Testis (tissue), 3 donors: Measurements from ENCODE around the gene GPR63. TPM values are rescaled to one million over a fixed set of nuclear protein-coding genes. Genes with fewer than 3 reads are reported as not detected.

Source experiments
- DNase-seq: peaks from one replicate; pipeline ENCODE4 v3.0.0-alpha.2; 2019
- H3K27ac ChIP-seq, 2 donors: fragments of 200-600 bp; sonication (generic); one replicate each; pipeline ENCODE4 v1.5.1; 2019
- H3K27me3 ChIP-seq: fragments of 200-600 bp; sonication (generic); one replicate; pipeline ENCODE4 v1.5.1; 2019
- H3K36me3 ChIP-seq: fragments of 200-600 bp; sonication (generic); one replicate; pipeline ENCODE4 v1.5.1; 2017; ENCODE audit warnings: low read depth; ENCODE audit errors: missing control alignments
- H3K4me1 ChIP-seq: fragments of 200-600 bp; sonication (generic); one replicate; pipeline ENCODE4 v1.5.1; 2019
- H3K4me3 ChIP-seq, 2 donors: fragments of 200-600 bp; sonication (generic); one replicate each; pipeline ENCODE4 v1.5.1; 2017 to 2019
- H3K9me3 ChIP-seq: fragments of 200-600 bp; sonication (generic); one replicate; pipeline ENCODE4 v1.5.1; 2017
- POLR2A ChIP-seq: fragments of 450-650 bp; IDR thresholded peaks from one replicate; pipeline ENCODE4 v1.6.1; 2017; ENCODE audit warnings: antibody characterized with exemption, mild to moderate bottlenecking, moderate library complexity
- WGBS, 2 donors: methylation state at CpG; one replicate each; pipeline ENCODE4 v1.1.5; 2018; 5-methylcytosine and 5-hydroxymethylcytosine counted together
- intact Hi-C: fragments of 100-400 bp; cut with DNase I; formaldehyde crosslinking; loops from one replicate; pipeline ENCODE4 v1.15.1; 2023; ENCODE audit warnings: low total_unique reads
- polyA plus RNA-seq: library from polyadenylated mRNA; stranded (reverse); fragments of 350-450 nt; fragmentation: Illumina TruSeq; extraction: RNeasy Lipid Tissue Mini Kit (QIAGEN cat#74804); gene quantifications from one replicate; pipeline ENCODE4 v1.2.3, GENCODE V29; 2014; ENCODE audit warnings: low read depth, low replicate concordance; ENCODE audit not compliant: insufficient read depth
- total RNA-seq, 2 donors: library from RNA; depleted of rRNA; stranded (reverse); fragments of >200 nt; gene quantifications; one replicate each; pipeline ENCODE4 v1.2.3, GENCODE V29; 2016
- TF ChIP-seq, protein P1 (sequence below), 3 experiments: fragments of 450-650 bp in 2 of 3; fragments of 200-600 bp in 1 of 3; sonication (generic) in 1 of 3; IDR thresholded peaks; one replicate each; pipeline ENCODE4 v1.5.1; 2016 to 2019; ENCODE audit warnings: antibody characterized with exemption in 3 of 3, mild to moderate bottlenecking in 2 of 3, moderate library complexity in 1 of 3

Gene GPR63
- total and polyA plus RNA-seq, 3 donors from 2014 or later = 4.3 to 6.3 (median 4.6) TPM

DNA sequence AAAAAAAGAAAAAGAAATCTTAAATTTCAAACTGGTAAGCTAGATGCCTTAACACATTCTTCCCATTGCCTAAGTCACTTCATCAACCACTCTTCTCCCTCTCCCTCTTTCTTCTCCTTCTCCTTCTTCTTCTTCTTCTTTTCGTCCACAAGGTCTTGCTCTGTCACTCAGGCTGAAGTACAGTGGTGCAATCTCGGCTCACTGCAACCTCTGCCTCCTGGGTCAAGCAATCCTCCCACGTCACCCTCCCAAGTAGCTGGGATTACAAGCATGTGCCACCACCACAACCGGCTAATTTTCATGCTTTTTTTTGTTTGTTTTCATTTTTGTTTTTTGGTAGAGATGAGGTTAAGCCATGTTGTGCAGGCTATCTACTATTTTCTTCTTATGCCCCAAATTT lies 60.2 kb downstream of the GPR63 start:
- H3K27ac ChIP-seq = no peak overlapping the region
- no peak for DNase-seq
- no peak for TF ChIP-seq POLR2A
- TF ChIP-seq, protein P1, sequence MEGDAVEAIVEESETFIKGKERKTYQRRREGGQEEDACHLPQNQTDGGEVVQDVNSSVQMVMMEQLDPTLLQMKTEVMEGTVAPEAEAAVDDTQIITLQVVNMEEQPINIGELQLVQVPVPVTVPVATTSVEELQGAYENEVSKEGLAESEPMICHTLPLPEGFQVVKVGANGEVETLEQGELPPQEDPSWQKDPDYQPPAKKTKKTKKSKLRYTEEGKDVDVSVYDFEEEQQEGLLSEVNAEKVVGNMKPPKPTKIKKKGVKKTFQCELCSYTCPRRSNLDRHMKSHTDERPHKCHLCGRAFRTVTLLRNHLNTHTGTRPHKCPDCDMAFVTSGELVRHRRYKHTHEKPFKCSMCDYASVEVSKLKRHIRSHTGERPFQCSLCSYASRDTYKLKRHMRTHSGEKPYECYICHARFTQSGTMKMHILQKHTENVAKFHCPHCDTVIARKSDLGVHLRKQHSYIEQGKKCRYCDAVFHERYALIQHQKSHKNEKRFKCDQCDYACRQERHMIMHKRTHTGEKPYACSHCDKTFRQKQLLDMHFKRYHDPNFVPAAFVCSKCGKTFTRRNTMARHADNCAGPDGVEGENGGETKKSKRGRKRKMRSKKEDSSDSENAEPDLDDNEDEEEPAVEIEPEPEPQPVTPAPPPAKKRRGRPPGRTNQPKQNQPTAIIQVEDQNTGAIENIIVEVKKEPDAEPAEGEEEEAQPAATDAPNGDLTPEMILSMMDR (IDR thresholded peaks at IDR 0.05) = no peak
- intact Hi-C loops = no loop called here
- H3K4me1 ChIP-seq = no peaks in the 10 kb centered on the region
- H3K9me3 ChIP-seq = no peaks in the 10 kb centered on the region
- no peaks in the 10 kb centered on the region for H3K27me3 ChIP-seq
- no peaks in the 10 kb centered on the region for H3K36me3 ChIP-seq
- 51 to 62% methylated on average over 4 of the region's 4 CpGs for WGBS, 2 donors
- no peak overlapping the region for H3K4me3 ChIP-seq

DNA sequence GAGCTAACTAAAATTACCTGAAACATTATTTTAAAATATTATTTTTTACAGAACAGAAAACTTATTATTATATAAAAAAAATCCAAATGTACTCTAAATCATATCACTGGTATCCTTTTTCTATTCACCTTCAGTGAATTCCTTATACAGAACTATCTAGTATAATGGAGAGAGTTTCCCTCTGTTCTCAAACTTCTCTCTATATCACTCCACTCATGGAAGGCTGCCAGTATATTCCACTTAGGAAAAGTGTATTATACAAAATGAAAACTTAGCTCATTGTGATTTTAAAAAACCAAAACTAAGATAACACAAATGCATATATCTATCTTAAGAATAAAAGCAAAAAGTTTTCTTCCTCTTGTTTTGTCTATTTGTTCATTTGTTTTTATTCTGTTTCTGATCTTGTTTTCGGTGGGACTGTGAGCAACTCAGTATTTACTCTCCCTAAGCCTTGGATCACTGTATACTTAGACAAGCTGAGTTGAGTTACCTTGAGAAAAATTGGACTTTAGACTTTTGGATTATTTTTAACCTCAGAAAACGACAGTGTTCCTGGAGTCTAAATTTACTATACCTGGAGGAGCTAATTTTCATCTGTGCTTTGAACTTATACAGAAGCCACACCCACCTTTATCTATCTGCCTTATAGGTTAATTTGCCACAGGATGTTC lies 61.4 kb downstream of the GPR63 start:
- no peak overlapping the region for H3K4me3 ChIP-seq
- H3K36me3 ChIP-seq = no peaks in the 10 kb centered on the region
- no peaks in the 10 kb centered on the region for H3K4me1 ChIP-seq
- H3K9me3 ChIP-seq = no peaks in the 10 kb centered on the region
- no peak for TF ChIP-seq POLR2A
- TF ChIP-seq, protein P1 (IDR thresholded peaks at IDR 0.05) = no peak
- intact Hi-C loops = no loop called here
- H3K27ac ChIP-seq = no peak overlapping the region
- DNase-seq = no peak
- H3K27me3 ChIP-seq = no peaks in the 10 kb centered on the region
- 65 to 68% methylated on average over 2 of the region's 2 CpGs for WGBS, 2 donors

DNA sequence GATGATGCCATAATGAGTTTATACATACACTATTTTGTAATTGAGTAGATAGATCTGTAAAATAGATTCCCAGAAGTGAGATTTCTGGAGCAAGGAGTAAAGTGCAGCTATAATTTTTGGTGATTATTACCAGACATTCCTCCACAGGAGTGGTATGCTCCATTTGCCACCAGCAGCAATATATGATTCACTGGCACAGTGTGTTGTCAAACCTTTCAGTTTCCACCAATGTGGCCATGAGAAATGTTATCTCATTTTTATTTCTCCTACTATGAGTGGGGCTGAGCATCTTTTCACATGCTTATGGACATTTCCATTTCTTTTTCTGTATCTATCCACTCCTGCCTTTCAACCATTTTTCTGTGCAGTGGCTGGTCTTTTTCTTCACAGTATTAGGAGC lies 70.5 kb downstream of the GPR63 start:
- TF ChIP-seq, protein P1 (IDR thresholded peaks at IDR 0.05) = no peak
- TF ChIP-seq POLR2A = no peak
- intact Hi-C loops = no loop called here
- no peak for DNase-seq
- no peaks in the 10 kb centered on the region for H3K36me3 ChIP-seq
- H3K4me3 ChIP-seq = no peak overlapping the region
- H3K4me1 ChIP-seq = no peaks in the 10 kb centered on the region
- H3K9me3 ChIP-seq = no peaks in the 10 kb centered on the region
- H3K27ac ChIP-seq = no peak overlapping the region
- H3K27me3 ChIP-seq = no peaks in the 10 kb centered on the region

GRCh38 chr6:96762599-96762998 lies 74.7 kb downstream of the GPR63 start:
- H3K4me3 ChIP-seq = no peak overlapping the region
- H3K27ac ChIP-seq = no peak overlapping the region
- no peaks in the 10 kb centered on the region for H3K4me1 ChIP-seq
- H3K27me3 ChIP-seq = no peaks in the 10 kb centered on the region
- no peaks in the 10 kb centered on the region for H3K36me3 ChIP-seq
- WGBS, 2 donors = 72 to 75% methylated on average over 3 to 6 of the region's 6 CpGs
- no peak for TF ChIP-seq POLR2A
- TF ChIP-seq, protein P1 (IDR thresholded peaks at IDR 0.05) = no peak
- no peaks in the 10 kb centered on the region for H3K9me3 ChIP-seq
- intact Hi-C loops = no loop called here
- DNase-seq = no peak

DNA sequence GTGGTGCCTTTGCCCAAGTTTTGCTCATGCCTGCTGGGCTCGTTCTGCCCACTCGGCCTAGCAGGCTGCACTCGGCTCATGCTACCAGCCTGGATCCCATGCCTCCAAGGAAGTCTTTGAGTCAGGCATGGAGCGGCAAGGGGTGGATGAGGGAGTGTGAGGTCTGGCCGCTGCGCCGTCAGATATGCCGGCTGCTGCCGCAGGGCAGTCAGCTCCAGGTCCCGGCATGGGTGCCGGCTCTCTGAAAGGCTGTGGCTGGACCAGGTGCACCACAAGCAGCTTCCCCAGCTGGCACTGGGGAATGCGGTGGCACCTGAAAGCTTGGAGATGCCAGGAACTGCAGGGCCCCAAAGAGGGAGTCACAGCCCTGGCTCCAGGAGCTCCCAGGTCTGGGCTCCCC lies 75.5 kb downstream of the GPR63 start:
- no peak overlapping the region for H3K27ac ChIP-seq
- TF ChIP-seq, protein P1 (IDR thresholded peaks at IDR 0.05) = no peak
- no peak for TF ChIP-seq POLR2A
- no peaks in the 10 kb centered on the region for H3K4me1 ChIP-seq
- no peaks in the 10 kb centered on the region for H3K9me3 ChIP-seq
- H3K27me3 ChIP-seq = no peaks in the 10 kb centered on the region
- H3K4me3 ChIP-seq = no peak overlapping the region
- no peaks in the 10 kb centered on the region for H3K36me3 ChIP-seq
- WGBS, 2 donors = 69 to 91% methylated on average over 9 to 12 of the region's 12 CpGs
- intact Hi-C loops = no loop called here
- no peak for DNase-seq
